ENCODE measurements around the gene PLD2.

PLD2 gene

DNA sequence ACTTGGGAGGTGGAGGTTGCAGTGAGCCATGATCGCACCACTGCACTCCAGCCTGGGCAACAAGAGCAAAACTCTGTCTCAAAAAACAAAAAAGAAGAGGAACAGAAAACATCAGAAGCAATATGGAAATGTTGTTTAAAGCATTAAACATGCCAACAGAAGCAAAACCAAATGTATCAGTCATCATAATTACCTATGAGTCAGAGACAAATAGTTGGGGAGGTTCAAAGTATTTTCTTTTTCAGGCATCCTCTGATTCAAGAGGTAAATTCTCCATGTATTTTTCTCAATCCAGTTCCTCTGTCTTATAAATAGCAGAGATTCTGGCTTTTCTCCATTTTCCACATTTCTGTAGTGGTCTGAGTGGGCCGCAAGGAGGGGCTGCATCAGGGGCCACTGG is 37.3 kb upstream of the PLD2 start:
- DNase-seq: no peak
- TF ChIP-seq, protein P1, sequence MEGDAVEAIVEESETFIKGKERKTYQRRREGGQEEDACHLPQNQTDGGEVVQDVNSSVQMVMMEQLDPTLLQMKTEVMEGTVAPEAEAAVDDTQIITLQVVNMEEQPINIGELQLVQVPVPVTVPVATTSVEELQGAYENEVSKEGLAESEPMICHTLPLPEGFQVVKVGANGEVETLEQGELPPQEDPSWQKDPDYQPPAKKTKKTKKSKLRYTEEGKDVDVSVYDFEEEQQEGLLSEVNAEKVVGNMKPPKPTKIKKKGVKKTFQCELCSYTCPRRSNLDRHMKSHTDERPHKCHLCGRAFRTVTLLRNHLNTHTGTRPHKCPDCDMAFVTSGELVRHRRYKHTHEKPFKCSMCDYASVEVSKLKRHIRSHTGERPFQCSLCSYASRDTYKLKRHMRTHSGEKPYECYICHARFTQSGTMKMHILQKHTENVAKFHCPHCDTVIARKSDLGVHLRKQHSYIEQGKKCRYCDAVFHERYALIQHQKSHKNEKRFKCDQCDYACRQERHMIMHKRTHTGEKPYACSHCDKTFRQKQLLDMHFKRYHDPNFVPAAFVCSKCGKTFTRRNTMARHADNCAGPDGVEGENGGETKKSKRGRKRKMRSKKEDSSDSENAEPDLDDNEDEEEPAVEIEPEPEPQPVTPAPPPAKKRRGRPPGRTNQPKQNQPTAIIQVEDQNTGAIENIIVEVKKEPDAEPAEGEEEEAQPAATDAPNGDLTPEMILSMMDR (IDR thresholded peaks at IDR 0.05): no peak
- H3K27ac Mint-ChIP-seq: no peak overlapping the region
- H3K9me3 Mint-ChIP-seq: no peaks in the 10 kb centered on the region
- H3K36me3 Mint-ChIP-seq (ENCODE audit: low read depth): no peaks in the 10 kb centered on the region
- H3K4me1 Mint-ChIP-seq: peaks cover 4% of the 10 kb centered on the region
- H3K27me3 Mint-ChIP-seq (ENCODE audit: low read depth, poor library complexity): peaks cover 36% of the 10 kb centered on the region
- H3K4me3 Mint-ChIP-seq: no peak overlapping the region

DNA sequence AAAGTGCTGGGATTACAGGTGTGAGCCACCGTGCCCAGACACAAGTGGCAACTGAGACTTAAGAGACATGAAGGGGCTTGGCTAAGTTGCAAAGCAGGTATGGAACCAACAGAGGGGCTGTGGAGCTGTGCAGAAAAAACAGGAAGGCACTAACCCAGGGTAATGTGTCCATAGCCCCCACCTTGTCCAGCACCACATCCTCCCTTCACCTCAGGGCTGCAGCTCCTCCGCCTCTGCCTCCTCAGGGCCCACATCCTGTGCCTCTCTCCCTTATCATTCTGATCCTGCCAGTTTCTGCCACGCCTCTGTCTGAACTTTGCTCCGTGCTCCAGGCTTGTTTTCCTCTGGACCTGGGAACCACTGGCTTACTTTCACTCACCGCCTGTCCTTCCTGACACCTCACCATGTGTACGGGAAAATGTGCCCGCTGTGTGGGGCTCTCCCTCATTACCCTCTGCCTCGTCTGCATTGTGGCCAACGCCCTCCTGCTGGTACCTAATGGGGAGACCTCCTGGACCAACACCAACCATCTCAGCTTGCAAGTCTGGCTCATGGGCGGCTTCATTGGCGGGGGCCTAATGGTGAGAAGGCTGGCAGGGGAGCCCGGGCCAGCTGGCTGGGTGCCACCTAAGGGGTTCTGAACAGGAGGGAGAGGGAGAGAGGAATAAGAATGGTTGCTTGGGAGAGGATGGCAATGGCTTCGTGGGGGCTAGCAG is 35.3 kb upstream of the PLD2 start, which contains the start of gene TM4SF5:
Gene TM4SF5, plus strand, starts transcription at position 368 of the 716 bp plus-strand sequence. Its CDS starts 37 bp downstream, at position 405.
- Mint-ChIP-seq H3K4me1 (peaks cover 4% of the 10 kb centered on the region), H3K4me3 (no peak within 1 kb of the TSS), H3K9me3 (no peaks in the 10 kb centered on the region), H3K27ac (no peak within 1 kb of the TSS), H3K36me3 (ENCODE audit: low read depth) (no peaks in the 10 kb centered on the region), H3K27me3 (ENCODE audit: low read depth, poor library complexity) (peaks cover 36% of the 10 kb centered on the region)
- TF ChIP-seq, protein P1 (IDR thresholded peaks at IDR 0.05): no peak
- no peak for DNase-seq

- Mint-ChIP-seq H3K27me3 (ENCODE audit: low read depth, poor library complexity) (peaks cover 38% of the 10 kb centered on the region), H3K9me3 (no peaks in the 10 kb centered on the region), H3K27ac (no peak overlapping the region), H3K36me3 (ENCODE audit: low read depth) (no peaks in the 10 kb centered on the region), H3K4me1 (peaks cover 4% of the 10 kb centered on the region), H3K4me3 (no peak overlapping the region)
- TF ChIP-seq, protein P1 (IDR thresholded peaks at IDR 0.05): no peak
- DNase-seq: no peak
These were observed 34.7 kb upstream of the PLD2 start for GRCh38 chr17:4772235-4772613.

- Mint-ChIP-seq H3K4me3 (no peak overlapping the region), H3K36me3 (ENCODE audit: low read depth) (no peaks in the 10 kb centered on the region), H3K27ac (no peak overlapping the region), H3K4me1 (peaks cover 9% of the 10 kb centered on the region), H3K27me3 (ENCODE audit: low read depth, poor library complexity) (peaks cover 61% of the 10 kb centered on the region), H3K9me3 (no peaks in the 10 kb centered on the region)
- no peak for DNase-seq
- TF ChIP-seq, protein P1 (IDR thresholded peaks at IDR 0.05): no peak
These were observed 28.8 kb upstream of the PLD2 start for GRCh38 chr17:4777969-4778760.

- Mint-ChIP-seq H3K36me3 (ENCODE audit: low read depth) (no peaks in the 10 kb centered on the region), H3K4me3 (no peak overlapping the region), H3K27me3 (ENCODE audit: low read depth, poor library complexity) (peaks cover 49% of the 10 kb centered on the region), H3K9me3 (no peaks in the 10 kb centered on the region), H3K4me1 (peaks cover 5% of the 10 kb centered on the region), H3K27ac (no peak overlapping the region)
- DNase-seq: no peak
- TF ChIP-seq, protein P1 (IDR thresholded peaks at IDR 0.05): no peak
These were observed 26.5 kb upstream of the PLD2 start for GRCh38 chr17:4780325-4780955.

Measured in nephron progenitor cell (in vitro differentiated cells).